Measurements from ENCODE around the gene FARP2.

Gene FARP2

GRCh38 chr2:241458687-241459086 is 102.6 kb downstream of the FARP2 start:
- DNase-seq (ENCODE audit: low read depth, low spot score), result no peak

- DNase-seq (ENCODE audit: low read depth, low spot score), result no peak
These were observed 103.4 kb downstream of the FARP2 start for GRCh38 chr2:241459520-241459919.

- DNase-seq (ENCODE audit: low read depth, low spot score), result no peak
These were observed 104.5 kb downstream of the FARP2 start for GRCh38 chr2:241460631-241461030.

GRCh38 chr2:241461693-241462677 is 105.9 kb downstream of the FARP2 start:
- DNase-seq (ENCODE audit: low read depth, low spot score), result no peak

GRCh38 chr2:241463276-241464135 is 107.4 kb downstream of the FARP2 start:
- DNase-seq (ENCODE audit: low read depth, low spot score), result no peak

GRCh38 chr2:241465543-241465942 is 109.5 kb downstream of the FARP2 start:
- no peak for DNase-seq (ENCODE audit: low read depth, low spot score)

GRCh38 chr2:241466230-241466629 is 110.1 kb downstream of the FARP2 start:
- DNase-seq (ENCODE audit: low read depth, low spot score), result no peak

- no peak for DNase-seq (ENCODE audit: low read depth, low spot score)
These were observed 111.8 kb downstream of the FARP2 start for GRCh38 chr2:241467777-241468475.

GRCh38 chr2:241468476-241468781 is 112.3 kb downstream of the FARP2 start:
- DNase-seq (ENCODE audit: low read depth, low spot score), result no peak

- no peak for DNase-seq (ENCODE audit: low read depth, low spot score)
These were observed 113.7 kb downstream of the FARP2 start for GRCh38 chr2:241469746-241470145.

GRCh38 chr2:241473399-241473798 is 117.3 kb downstream of the FARP2 start:
- DNase-seq (ENCODE audit: low read depth, low spot score), result no peak

GRCh38 chr2:241475267-241475666 is 119.2 kb downstream of the FARP2 start:
- no peak for DNase-seq (ENCODE audit: low read depth, low spot score)

GRCh38 chr2:241478166-241478565 is 122.1 kb downstream of the FARP2 start:
- DNase-seq (ENCODE audit: low read depth, low spot score), result no peak

- DNase-seq (ENCODE audit: low read depth, low spot score), result no peak
These were observed 123.2 kb downstream of the FARP2 start for GRCh38 chr2:241479026-241479898.

GRCh38 chr2:241481687-241482086 is 125.6 kb downstream of the FARP2 start:
- DNase-seq (ENCODE audit: low read depth, low spot score), result no peak

GRCh38 chr2:241482126-241482955 is 126.3 kb downstream of the FARP2 start:
- no peak for DNase-seq (ENCODE audit: low read depth, low spot score)

GRCh38 chr2:241483305-241483704 is 127.2 kb downstream of the FARP2 start:
- no peak for DNase-seq (ENCODE audit: low read depth, low spot score)

- no peak for DNase-seq (ENCODE audit: low read depth, low spot score)
These were observed 129.3 kb downstream of the FARP2 start for GRCh38 chr2:241485172-241485911.

GRCh38 chr2:241489088-241489487 is 133.0 kb downstream of the FARP2 start:
- no peak for DNase-seq (ENCODE audit: low read depth, low spot score)
